SHP77 treated with DMSO at 0.1 percent for 48 hours (cell line): Measurements from ENCODE around the gene KIF1B.

ENCODE experiments used
- DNase-seq: peaks from one replicate; lab custom pipeline; 2025; lab: John Stamatoyannopoulos, UW

The KIF1B gene, protein sequence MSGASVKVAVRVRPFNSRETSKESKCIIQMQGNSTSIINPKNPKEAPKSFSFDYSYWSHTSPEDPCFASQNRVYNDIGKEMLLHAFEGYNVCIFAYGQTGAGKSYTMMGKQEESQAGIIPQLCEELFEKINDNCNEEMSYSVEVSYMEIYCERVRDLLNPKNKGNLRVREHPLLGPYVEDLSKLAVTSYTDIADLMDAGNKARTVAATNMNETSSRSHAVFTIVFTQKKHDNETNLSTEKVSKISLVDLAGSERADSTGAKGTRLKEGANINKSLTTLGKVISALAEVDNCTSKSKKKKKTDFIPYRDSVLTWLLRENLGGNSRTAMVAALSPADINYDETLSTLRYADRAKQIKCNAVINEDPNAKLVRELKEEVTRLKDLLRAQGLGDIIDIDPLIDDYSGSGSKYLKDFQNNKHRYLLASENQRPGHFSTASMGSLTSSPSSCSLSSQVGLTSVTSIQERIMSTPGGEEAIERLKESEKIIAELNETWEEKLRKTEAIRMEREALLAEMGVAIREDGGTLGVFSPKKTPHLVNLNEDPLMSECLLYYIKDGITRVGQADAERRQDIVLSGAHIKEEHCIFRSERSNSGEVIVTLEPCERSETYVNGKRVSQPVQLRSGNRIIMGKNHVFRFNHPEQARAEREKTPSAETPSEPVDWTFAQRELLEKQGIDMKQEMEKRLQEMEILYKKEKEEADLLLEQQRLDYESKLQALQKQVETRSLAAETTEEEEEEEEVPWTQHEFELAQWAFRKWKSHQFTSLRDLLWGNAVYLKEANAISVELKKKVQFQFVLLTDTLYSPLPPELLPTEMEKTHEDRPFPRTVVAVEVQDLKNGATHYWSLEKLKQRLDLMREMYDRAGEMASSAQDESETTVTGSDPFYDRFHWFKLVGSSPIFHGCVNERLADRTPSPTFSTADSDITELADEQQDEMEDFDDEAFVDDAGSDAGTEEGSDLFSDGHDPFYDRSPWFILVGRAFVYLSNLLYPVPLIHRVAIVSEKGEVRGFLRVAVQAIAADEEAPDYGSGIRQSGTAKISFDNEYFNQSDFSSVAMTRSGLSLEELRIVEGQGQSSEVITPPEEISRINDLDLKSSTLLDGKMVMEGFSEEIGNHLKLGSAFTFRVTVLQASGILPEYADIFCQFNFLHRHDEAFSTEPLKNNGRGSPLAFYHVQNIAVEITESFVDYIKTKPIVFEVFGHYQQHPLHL (N-terminal part only)

DNA sequence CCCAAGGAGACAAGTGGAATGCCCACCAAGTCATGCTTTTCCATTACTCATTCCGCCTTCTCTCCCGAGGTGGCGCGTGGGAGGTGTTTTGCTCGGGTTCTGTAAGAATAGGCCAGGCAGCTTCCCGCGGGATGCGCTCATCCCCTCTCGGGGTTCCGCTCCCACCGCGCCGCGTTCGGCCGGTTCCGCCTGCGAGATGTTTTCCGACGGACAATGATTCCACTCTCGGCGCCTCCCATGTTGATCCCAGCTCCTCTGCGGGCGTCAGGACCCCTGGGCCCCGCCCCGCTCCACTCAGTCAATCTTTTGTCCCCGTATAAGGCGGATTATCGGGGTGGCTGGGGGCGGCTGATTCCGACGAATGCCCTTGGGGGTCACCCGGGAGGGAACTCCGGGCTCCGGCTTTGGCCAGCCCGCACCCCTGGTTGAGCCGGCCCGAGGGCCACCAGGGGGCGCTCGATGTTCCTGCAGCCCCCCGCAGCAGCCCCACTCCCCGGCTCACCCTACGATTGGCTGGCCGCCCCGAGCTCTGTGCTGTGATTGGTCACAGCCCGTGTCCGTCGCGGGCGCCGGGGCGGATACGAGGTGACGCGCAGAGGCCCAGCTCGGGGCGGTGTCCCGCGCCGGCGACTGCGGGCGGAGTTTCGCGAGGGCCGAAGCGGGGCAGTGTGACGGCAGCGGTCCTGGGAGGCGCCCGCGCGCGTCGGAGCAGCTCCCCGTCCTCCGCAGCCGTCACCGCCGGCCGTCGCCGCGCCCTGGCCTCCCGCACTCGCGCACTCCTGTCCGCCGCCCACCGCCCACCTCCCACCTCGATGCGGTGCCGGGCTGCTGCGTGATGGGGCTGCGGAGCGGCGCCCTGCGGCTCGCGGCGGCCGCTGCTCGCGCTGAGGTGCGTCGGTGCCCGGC, at the start of gene KIF1B:
TSS of gene KIF1B (plus strand) at position 666 of the 906 bp plus-strand sequence. CDS start 21,759 bp downstream, outside the sequence.
- DNase-seq = peak; percentile 82

DNA sequence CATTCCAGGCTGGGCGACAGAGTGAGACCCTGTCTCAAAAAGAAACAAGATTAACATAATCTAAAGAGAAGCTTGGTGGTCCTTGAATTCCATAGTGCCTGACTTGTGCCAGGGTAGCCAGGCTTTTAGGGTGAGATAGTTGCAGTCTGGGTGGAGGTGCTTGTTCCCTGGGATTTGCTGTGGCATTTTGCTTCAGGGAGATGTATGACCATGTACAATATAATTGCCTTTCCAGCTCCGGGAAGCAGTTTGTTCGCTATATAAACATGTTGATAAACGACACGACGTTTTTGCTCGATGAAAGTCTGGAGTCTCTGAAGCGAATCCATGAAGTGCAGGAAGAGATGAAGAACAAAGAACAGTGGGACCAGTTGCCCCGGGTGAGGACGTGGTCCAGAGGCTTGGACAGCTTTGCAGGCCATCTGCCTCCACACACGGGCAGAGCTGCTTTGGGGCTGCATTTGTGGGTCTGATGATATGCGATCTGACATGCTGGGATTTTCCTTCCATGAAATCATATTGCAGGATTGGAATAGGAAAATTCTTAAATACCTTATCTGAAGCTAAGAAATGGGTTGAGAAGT, 49.4 kb upstream of the KIF1B start:
- no peak for DNase-seq

DNA sequence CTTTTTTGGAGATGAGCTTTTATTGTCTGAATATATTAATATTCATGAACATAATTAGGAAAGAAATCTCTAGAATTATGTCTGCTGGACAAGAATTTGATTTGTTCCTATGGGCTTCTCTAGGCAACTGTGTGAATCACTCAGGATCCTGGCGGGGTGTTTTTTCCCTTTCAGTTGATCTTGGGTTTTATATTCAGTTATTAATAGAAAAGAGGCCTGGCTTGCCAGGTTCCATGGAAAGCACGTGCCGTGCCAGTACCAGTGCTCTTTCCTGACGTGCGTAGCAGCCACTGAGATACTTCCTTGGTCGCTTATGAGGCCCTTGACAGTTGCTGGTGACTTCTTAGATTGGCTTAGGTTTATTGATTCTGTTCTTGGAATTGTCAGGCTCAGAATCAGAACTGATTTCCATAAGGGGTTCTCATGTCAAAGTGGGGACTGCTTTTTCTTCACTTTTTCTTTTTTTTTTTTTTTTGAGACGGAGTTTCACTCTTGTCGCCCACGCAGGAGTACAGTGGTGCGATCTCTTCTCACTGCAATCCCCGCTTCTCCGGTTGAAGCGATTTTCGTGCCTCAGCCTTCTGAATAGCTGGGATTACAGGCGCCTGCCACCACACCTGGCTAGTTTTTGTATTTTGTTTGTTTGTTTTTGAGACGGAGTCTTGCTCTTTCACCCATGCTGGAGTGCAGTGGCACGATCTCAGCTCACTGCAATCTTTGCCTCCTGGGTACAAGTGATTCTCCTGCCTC, 48.7 kb upstream of the KIF1B start:
- no peak for DNase-seq

DNA sequence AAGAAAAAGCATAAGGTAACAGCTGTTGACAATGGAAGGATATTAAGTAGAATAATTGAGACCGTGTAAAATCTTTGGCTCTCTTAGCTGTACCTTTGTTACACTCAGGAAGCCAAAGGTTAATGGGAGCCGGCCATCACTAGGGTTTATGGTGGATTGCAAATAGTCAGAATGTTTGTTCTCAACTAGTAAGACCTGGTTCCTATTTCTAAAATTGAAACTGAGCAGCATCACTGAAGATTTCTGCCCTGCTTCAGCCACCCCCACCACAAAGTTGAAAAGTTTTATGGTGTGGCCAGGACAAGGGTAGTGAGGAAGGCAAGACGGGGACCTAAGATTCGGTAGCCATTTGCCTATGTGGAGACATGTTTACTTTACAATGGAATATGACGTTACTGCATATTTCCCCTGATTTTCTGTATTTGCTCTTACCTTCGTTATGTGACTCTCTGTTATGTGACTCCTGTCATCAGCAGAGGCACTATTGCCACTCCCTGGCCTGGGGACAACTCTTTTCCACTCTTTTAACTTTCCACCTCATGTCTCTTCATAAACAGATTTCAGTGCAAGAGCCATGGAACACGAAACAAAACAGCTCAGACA, 41.4 kb upstream of the KIF1B start:
- DNase-seq = no peak

DNA sequence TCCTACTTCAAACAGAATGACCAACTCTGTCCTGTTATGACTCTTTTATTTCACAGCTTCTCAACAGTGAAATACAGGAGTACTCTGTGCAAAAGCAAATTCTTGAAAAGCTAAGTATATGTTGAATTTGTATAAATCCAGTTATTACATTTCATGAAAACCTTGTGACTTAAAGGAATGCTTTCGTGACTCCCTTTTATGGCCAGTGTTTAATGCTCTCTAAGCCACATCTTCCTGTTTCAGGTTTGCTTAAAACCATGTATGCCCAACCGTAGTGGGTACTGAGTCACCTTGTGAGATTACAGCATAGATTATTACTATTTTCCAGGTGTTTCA, 40.2 kb upstream of the KIF1B start:
- no peak for DNase-seq

DNA sequence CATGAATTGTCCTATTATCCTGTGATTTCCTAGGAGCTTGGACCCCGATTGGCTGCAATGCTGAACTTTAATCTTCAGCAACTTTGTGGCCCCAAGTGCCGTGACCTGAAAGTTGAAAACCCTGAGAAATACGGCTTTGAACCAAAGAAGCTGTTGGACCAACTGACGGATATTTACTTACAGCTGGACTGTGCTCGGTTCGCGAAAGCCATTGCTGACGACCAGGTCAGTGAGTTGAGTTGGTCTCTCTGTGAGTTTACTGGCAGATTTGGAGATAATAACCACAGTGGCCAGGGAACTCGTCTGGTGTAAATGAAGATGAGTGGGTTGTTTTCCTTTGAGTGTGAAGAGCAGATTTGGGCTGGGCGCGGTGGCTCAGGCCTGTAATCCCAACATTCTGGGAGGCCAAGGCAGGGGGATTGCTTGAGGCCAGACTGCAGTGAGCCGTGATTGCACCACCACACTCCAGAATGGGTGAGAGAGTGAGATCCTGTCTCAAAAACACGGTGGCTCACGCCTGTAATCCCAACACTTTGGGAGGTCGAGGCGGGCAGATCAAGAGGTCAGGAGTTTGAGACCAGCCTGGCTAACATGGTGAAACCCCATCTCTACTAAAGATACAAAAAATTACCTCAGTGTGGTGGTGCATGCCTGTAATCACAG, 39.1 kb upstream of the KIF1B start:
- no peak for DNase-seq

DNA sequence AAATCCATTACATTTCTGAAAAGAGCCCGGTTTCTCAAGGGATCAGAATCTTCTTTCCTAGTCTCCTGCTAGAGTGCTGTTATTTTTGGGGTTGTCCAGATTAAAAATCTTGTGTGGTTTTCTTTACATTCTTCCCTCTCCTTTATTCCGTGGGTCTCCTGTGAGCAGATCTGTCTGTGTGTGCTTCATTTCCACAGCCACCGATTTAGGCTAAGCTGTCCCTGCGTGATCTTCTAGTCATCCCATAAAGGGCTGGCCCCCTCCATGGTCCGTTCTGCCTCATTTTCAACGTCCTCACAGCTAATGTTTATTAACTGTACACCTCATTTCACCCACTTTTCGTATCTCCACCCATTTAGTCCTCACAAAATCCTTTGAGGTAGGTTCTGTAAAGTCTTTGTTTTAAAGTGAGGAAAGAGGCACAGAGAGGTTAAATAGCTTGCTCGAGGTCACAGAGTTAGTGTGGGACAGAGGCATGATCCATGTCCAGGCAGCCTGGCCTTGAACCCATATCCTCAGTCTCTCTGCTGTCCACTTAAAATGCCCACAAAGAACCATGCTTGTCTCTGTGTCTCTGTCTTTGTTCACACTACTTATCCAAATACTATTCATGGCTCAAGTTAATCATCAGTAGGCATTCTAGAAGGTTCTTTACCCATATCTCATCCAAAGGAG, 38.2 kb upstream of the KIF1B start:
- no peak for DNase-seq

DNA sequence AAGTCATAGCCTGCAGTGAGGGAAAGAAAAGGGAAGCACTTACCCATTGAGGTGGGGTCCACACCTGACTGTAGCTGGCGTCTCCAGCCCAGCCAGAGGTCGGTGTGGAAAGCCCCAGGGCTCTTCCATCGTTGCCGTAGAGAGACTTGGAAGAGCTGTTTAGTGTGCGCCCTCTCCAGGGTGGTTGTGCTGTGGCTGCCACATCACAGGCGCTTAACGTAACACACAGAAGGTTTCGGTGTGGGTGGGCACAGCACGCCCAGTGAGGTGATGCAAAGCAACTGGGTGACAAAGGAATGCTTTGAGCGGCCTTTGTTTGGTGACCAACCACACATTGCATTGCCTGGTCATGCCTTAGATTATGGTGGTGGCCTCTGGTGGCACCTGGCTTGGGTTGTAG, 36.8 kb upstream of the KIF1B start:
- no peak for DNase-seq

DNA sequence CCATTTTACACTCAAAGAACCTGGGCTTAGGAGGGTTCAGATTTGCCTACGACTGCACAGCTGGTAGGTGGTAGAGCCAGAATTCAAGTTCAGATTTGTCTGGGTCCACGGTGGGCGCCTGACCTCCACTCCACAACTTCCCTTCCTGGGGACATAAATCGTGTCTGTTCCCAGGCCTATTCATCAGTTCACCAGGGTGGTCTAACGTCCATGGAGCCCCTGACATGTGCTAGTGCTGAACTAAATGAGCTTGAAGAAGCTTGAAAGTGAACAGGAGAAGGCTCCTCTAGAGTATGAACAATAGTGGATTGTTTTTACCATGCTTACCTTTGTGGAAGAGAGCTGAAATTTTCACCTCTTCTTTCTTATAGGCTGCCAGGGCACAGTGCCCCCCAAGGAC, 32.5 kb upstream of the KIF1B start:
- no peak for DNase-seq

DNA sequence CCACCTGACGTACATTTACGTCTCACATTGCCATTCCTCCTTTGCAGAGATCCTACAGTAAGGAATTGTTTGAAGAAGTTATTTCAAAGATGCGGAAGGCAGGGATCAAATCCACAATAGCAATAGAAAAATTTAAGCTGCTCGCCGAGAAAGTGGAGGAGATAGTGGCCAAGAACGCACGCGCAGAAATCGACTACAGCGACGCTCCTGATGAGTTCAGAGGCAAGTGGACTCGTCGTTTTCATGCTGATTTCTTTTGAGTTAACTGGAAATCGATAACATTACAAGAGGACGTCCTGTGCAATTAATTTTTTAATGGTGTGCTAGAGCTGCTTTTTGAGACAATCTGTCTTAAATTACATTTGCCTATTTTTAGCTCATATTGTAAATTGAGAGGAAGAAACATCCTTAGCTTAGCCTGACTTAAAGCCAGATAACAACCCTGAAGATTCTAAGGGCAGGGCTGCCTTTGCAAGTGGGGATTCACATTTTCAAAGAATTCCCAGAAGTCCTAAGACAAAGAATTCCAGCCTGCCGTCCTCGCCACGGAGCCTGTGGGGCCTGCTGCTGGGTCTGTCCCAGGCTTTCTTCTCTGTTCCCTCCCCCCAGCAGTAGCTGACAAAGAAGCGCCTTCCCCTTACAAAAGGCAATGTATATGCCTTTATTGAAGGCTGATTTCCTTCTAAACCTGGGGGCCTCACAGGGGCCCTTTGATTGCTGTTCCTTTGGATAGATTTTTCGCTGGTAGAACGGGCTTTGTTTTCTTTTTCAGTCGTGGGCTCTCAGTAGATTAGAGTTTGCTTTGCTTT, 31.6 kb upstream of the KIF1B start:
- no peak for DNase-seq

DNA sequence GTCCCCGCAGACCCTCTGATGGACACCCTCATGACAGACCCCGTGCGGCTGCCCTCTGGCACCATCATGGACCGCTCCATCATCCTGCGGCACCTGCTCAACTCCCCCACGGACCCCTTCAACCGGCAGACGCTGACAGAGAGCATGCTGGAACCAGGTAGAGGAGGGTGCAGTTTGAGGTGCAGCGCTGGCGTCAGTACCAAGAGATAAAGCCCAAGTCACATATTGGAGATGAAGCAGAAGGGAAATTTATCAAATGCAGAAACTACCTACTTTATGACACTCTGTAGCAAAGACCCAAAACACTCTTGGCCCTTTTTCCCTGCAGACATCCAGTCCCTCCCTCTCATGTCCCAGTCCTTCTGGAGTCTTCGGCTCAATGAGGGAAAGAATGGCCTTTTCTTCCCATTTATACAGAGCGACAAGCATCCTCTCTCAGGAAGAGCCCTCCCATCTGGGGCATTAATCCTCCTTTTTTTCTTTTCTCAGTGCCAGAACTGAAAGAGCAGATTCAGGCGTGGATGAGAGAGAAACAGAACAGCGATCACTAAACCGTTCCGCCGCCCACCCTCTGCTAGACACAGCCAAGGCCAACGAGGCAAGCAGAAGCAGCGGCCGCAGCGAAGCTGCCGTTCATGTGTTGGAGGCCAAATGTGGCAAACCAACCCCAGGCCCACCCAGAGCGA, 30.8 kb upstream of the KIF1B start:
- DNase-seq = no peak

DNA sequence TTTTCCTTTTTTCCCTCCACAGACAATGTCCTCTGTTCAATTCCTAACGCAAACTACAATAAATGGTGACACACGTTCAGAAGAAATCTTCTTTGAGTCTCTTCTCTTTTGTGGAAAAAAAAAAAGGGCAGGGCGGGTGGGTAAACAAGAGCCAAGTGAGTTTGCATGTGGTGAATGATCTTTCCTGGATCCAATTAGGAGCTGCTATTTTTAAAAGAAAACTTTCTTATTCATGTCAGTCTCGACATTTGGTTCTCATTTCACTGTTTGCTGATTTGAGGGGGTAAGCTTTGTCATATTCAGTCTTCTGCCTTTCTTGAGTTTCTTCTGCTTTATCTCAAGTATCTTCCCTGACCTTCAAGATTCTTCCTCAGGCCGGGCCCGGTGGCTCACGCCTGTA, 29.2 kb upstream of the KIF1B start:
- DNase-seq = no peak

DNA sequence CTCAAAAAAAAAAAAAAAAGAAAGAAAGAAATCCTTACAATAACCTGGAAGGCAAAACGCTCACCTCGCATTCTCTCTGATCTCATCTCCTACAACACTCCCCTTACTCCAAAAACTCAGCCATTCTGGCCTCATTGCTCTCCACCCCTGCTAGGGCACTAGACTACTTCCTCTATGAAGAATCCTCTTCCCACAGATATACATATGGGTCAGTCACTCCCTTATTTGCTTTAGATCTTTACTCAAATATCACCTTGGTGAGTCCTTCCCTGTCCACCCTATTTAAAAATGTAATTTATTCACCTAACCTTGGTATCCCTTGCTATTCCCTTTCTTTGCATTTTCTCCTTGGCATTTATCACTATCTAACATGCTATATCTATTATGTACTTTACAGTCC, 24.6 kb upstream of the KIF1B start:
- DNase-seq = no peak

DNA sequence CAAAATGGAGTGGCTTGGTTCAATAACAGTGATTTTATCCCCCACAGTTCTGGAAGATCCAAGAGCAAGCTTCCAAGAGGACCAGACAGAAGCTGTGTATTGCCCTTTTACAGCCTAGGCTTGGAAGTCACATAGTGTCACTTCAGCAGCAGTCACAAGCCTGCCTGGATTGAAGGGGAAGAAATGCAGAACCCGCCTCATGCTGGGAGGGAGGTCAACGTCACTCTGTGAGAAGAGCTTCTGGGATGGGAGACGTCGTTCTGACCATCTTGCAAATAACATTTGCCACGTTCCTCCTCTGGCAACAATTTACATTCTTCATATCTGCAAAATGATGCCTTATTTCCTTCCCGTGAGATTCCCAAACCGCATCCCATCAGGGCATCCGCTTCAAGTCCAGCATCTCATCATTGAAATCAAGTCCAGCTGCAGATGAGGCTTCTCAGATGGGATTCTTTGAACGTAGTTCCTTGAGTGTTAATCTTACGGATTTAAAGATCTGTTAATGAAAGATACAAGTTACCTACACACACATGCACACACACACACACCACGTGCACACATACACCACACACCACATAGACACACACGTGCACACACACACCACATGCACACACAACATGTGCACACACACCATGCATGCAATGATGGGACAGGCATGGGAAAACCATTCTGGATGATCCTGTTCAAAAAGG, 23.9 kb upstream of the KIF1B start:
- DNase-seq = no peak

DNA sequence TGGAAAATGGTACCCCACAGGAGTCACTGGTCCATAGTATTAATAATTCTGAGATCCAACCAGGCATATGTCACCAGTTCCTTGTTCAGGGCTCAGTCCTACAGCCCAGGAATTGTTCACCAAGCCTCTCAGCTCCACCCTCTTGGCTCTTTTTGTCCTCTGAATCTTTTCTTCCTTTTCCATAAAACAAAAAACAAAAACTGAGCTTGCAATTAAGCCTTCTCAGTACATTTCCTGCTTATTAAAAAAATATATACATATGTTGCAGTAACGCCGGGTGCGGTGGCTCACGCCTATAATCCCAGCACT, 23.4 kb upstream of the KIF1B start:
- DNase-seq = no peak

DNA sequence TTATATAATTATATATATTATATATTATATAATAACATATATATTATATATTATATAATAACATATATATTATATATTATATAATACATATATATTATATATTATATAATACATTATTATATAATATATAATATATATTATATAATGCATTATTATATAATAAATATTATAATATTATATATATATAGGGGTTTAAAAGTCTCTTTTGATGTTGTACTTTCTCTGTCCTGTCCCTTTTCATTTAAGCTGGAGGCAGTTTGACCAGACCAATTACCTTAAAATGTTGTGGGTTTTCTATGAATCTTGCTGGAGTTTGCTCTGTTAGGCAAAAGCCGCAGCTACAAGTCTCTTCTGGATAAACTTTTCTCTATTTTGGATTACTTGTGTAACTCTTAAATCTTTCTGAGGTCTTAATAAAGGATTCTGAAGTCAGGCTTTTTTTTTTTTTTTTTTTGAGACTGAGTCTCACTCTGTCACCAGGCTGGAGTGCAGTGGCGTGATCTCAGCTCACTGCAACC, 22.2 kb upstream of the KIF1B start:
- no peak for DNase-seq

DNA sequence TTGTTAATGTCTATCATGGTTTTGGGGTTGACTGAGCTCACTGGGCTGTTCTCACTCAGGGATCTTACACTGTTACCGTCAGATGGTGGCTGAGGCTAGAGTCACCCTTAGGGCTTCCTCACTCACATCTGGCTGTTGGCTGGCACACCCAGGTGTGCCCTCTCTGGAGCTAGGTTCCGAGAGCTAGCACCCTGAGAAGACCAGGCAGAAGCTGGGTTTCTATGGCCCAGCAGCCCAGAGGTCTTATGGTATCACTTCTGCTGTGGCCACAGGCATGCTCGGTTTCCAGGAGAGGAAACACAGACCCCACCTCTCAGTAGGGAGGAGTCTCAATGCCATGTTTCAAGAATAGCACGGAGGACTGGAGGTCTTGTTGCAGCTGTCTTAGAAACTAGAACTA, 20.7 kb upstream of the KIF1B start:
- no peak for DNase-seq
